Astrocyte (in vitro differentiated cells and primary cell): ENCODE measurements around the gene GOSR2. TPM values are rescaled to one million over a fixed set of nuclear protein-coding genes. Genes with fewer than 3 reads are reported as not detected.

Experiments used
- DNase-seq: peaks from one replicate; pipeline ENCODE4 v3.0.0-alpha.2; 2010; ENCODE audit warnings: low read depth
- FAIRE-seq: peaks from 2 replicates; lab custom pipeline; 2011; peaks lifted over from hg19 to GRCh38; lab: Jason Lieb, UNC
- H2AFZ ChIP-seq: 2 replicates; pipeline ENCODE4 v1.6.0; 2012; ENCODE audit warnings: low read depth, low read length, inconsistent platforms
- H3K27ac ChIP-seq: 2 replicates; pipeline ENCODE4 v1.5.1; 2011; ENCODE audit warnings: low read depth, low read length, inconsistent platforms
- H3K27me3 ChIP-seq: 2 replicates; pipeline ENCODE4 v1.6.0; 2011; ENCODE audit warnings: low read length, inconsistent platforms; ENCODE audit not compliant: insufficient read depth
- H3K36me3 ChIP-seq: 2 replicates; pipeline ENCODE4 v1.5.1; 2011; ENCODE audit warnings: low read length, inconsistent platforms; ENCODE audit not compliant: insufficient read depth
- H3K4me1 ChIP-seq: 2 replicates; pipeline ENCODE4 v1.5.1; 2011; ENCODE audit warnings: low read length, inconsistent platforms; ENCODE audit not compliant: insufficient read depth
- H3K4me2 ChIP-seq: 2 replicates; pipeline ENCODE4 v1.6.0; 2012; ENCODE audit warnings: low read length, inconsistent platforms
- H3K4me3 ChIP-seq: 2 replicates; pipeline ENCODE4 v1.5.1; 2011; ENCODE audit warnings: low read depth, mild to moderate bottlenecking, low read length, inconsistent platforms; ENCODE audit not compliant: insufficient read depth
- H3K79me2 ChIP-seq: 2 replicates; pipeline ENCODE4 v1.6.0; 2012; ENCODE audit warnings: mild to moderate bottlenecking, low read length, inconsistent platforms; ENCODE audit not compliant: insufficient read depth
- H3K9ac ChIP-seq: 2 replicates; pipeline ENCODE4 v1.6.0; 2012; ENCODE audit warnings: mild to moderate bottlenecking, low read length, inconsistent platforms
- H3K9me3 ChIP-seq: 2 replicates; pipeline ENCODE4 v1.5.1; 2012; ENCODE audit warnings: low read depth, mild to moderate bottlenecking, low read length, inconsistent platforms; ENCODE audit not compliant: insufficient read depth
- H4K20me1 ChIP-seq: 2 replicates; pipeline ENCODE4 v1.6.0; 2012; ENCODE audit warnings: low read length, inconsistent platforms; ENCODE audit not compliant: insufficient read depth
- H3K27ac Mint-ChIP-seq: one replicate; pipeline ENCODE4 v1.8.0; 2021; ENCODE audit warnings: mild to moderate bottlenecking, mixed read lengths; ENCODE audit not compliant: unreplicated experiment
- H3K27me3 Mint-ChIP-seq: one replicate; pipeline ENCODE4 v1.8.0; 2021; ENCODE audit warnings: low read depth, mixed read lengths; ENCODE audit not compliant: unreplicated experiment
- H3K36me3 Mint-ChIP-seq: one replicate; pipeline ENCODE4 v1.8.0; 2021; ENCODE audit warnings: low read depth, mixed read lengths; ENCODE audit not compliant: unreplicated experiment
- H3K4me1 Mint-ChIP-seq: one replicate; pipeline ENCODE4 v1.8.0; 2021; ENCODE audit warnings: low read depth, mixed read lengths; ENCODE audit not compliant: unreplicated experiment
- H3K4me3 Mint-ChIP-seq: one replicate; pipeline ENCODE4 v1.8.0; 2021; ENCODE audit warnings: mild to moderate bottlenecking, moderate library complexity, mixed read lengths; ENCODE audit not compliant: unreplicated experiment
- H3K9me3 Mint-ChIP-seq: one replicate; pipeline ENCODE4 v1.8.0; 2021; ENCODE audit warnings: mild to moderate bottlenecking, mixed read lengths; ENCODE audit not compliant: unreplicated experiment
- EZH2 ChIP-seq: IDR thresholded peaks from 2 replicates; pipeline ENCODE4 v1.6.1; 2012; ENCODE audit warnings: mild to moderate bottlenecking, low read length, inconsistent platforms; ENCODE audit not compliant: insufficient read depth
- total RNA-seq: library from RNA; stranded (reverse); gene quantifications from 2 replicates; pipeline ENCODE4 v1.2.1, GENCODE V29; 2021
- TF ChIP-seq, protein P1 (sequence below): IDR thresholded peaks from 2 replicates; pipeline ENCODE4 v1.5.1; 2011; ENCODE audit warnings: low read depth, mild to moderate bottlenecking, inconsistent platforms, low read length, moderate library complexity; ENCODE audit not compliant: insufficient read depth

GOSR2 gene
- total RNA-seq, 1 donor from 2014 or later, result 67.0 TPM

DNA sequence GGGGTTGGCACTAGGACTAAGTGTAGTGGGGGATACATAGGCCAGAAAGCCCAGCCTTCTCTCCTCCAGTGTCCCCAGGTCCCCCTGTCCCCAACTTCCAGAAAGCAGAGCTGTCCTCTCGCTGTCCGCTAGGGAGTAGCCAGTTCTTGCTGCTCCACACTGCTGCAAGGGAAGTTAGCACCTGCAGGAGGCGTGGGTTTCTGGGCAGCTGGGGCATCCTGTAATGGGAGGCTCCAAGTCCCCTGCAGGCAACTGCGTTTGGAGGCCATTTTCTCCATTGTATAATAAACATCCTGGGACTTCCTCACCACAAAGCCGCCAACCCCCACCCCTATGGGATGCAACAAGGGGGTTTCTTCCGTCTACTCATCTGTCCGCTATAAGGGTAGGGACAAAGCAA, 54.4 kb downstream of the GOSR2 start:
- Histone ChIP-seq H3K9me3 (no peaks in the 10 kb centered on the region), H3K27ac (no peak overlapping the region), H4K20me1 (no peaks in the 10 kb centered on the region), H2AFZ (no peak overlapping the region), H3K36me3 (no peaks in the 10 kb centered on the region), H3K79me2 (no peaks in the 10 kb centered on the region), H3K4me3 (no peak overlapping the region), H3K27me3 (peaks cover 45% of the 10 kb centered on the region), H3K4me2 (no peak overlapping the region), H3K4me1 (peaks cover 12% of the 10 kb centered on the region), H3K9ac (no peak overlapping the region)
- Mint-ChIP-seq H3K36me3 (no peaks in the 10 kb centered on the region), H3K9me3 (peaks cover 2% of the 10 kb centered on the region), H3K4me3 (no peak overlapping the region), H3K4me1 (peaks cover 3% of the 10 kb centered on the region), H3K27ac (no peak overlapping the region), H3K27me3 (peaks cover 61% of the 10 kb centered on the region)
- FAIRE-seq, result no peak
- no peak for TF ChIP-seq EZH2
- TF ChIP-seq, protein P1, sequence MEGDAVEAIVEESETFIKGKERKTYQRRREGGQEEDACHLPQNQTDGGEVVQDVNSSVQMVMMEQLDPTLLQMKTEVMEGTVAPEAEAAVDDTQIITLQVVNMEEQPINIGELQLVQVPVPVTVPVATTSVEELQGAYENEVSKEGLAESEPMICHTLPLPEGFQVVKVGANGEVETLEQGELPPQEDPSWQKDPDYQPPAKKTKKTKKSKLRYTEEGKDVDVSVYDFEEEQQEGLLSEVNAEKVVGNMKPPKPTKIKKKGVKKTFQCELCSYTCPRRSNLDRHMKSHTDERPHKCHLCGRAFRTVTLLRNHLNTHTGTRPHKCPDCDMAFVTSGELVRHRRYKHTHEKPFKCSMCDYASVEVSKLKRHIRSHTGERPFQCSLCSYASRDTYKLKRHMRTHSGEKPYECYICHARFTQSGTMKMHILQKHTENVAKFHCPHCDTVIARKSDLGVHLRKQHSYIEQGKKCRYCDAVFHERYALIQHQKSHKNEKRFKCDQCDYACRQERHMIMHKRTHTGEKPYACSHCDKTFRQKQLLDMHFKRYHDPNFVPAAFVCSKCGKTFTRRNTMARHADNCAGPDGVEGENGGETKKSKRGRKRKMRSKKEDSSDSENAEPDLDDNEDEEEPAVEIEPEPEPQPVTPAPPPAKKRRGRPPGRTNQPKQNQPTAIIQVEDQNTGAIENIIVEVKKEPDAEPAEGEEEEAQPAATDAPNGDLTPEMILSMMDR, result no peak
- DNase-seq, result peak; percentile 11

DNA sequence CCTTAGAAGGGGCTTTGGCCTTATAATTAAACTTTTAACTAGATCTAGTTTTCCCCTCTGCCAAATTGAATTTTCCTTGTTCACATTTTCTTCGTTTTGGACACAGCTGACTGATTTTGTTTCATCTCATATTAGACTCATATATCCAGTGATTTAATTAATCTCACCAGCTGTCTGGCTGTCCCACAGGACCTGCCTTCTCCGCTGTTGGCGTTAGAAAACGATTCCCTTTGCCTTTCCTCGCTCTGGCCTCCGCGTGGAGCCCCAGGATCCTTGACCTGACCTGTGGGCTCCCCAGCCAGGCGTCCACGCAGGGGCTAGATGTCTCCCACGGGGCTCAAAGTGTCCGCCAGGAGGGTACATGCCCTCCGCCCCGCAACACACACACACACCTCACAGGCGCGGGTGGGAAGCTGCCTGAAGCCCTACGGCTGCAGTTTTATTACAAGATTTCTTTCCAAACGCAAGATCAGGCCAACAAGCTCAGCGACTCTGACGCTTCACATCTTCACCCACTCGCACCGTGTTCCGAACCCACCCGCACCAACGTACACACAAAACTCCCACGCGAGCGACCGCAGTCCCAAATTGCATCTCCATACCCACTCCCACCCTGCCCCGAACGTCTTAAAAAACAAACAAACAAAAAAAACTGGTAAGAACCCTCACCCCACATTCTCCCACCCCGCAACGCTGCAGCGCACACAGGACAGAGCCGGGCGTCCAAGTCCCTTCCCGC, 55.0 kb downstream of the GOSR2 start:
- H3K36me3 ChIP-seq, result no peaks in the 10 kb centered on the region
- peak overlapping the region; percentile 89 for H3K4me2 ChIP-seq
- Mint-ChIP-seq H3K27ac (no peak overlapping the region), H3K4me3 (peak overlapping the region; percentile 83), H3K9me3 (peaks cover 2% of the 10 kb centered on the region), H3K4me1 (peaks cover 3% of the 10 kb centered on the region), H3K36me3 (no peaks in the 10 kb centered on the region), H3K27me3 (peaks cover 63% of the 10 kb centered on the region)
- no peaks in the 10 kb centered on the region for H3K9me3 ChIP-seq
- peaks cover 12% of the 10 kb centered on the region for H3K4me1 ChIP-seq
- no peaks in the 10 kb centered on the region for H3K79me2 ChIP-seq
- DNase-seq (no peak), FAIRE-seq (no peak)
- no peak overlapping the region for H2AFZ ChIP-seq
- peaks cover 44% of the 10 kb centered on the region for H3K27me3 ChIP-seq
- no peaks in the 10 kb centered on the region for H4K20me1 ChIP-seq
- H3K27ac ChIP-seq, result no peak overlapping the region
- TF ChIP-seq, protein P1, result no peak
- TF ChIP-seq EZH2, result no peak
- H3K9ac ChIP-seq, result no peak overlapping the region
- peak overlapping the region; percentile 48 for H3K4me3 ChIP-seq

DNA sequence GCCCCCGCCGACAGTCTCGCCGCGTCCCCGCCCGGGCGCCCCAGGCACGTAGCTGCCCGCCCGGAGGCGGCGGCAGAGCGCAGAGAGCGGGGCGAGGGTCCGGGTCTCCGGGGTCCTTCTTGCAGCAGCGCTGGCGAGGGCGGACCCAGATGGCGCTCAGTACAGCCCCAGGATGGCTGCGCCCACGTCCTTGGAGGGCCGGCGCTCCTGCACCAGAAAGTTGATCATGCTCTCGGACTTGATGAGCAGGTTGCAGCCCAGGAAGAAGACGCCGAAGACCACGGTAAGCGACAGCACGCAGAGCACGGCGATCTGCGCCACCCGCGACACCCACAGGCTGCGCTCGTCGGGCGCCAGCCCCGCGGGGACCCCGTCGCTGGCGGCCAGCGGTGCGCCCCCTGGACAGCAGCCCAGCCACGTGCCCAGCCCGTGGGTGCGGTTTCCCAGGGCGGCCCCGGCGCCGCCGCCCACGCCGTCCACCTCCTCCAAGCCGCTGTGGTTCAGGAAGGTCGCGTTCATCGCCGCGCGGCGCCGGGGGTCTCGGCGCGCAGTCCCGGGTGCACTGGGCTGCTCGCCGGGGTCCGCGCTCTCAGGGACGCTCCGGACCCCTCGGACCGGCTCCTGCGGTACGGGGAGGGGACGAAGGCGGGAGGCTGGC, 55.7 kb downstream of the GOSR2 start:
- DNase-seq (no peak), FAIRE-seq (no peak)
- no peaks in the 10 kb centered on the region for H3K79me2 ChIP-seq
- H3K4me3 ChIP-seq, result peak overlapping the region; percentile 48
- TF ChIP-seq EZH2, result peak; percentile 95
- TF ChIP-seq, protein P1, result no peak
- H3K9ac ChIP-seq, result no peak overlapping the region
- H3K4me2 ChIP-seq, result peak overlapping the region; percentile 89
- H3K27ac ChIP-seq, result no peak overlapping the region
- H3K27me3 ChIP-seq, result peaks cover 42% of the 10 kb centered on the region
- Mint-ChIP-seq H3K27ac (no peak overlapping the region), H3K27me3 (peaks cover 59% of the 10 kb centered on the region), H3K4me3 (no peak overlapping the region), H3K36me3 (peaks cover 1% of the 10 kb centered on the region), H3K4me1 (peaks cover 3% of the 10 kb centered on the region), H3K9me3 (peaks cover 5% of the 10 kb centered on the region)
- H4K20me1 ChIP-seq, result no peaks in the 10 kb centered on the region
- peak overlapping the region; percentile 67 for H2AFZ ChIP-seq
- peaks cover 12% of the 10 kb centered on the region for H3K4me1 ChIP-seq
- no peaks in the 10 kb centered on the region for H3K36me3 ChIP-seq
- H3K9me3 ChIP-seq, result no peaks in the 10 kb centered on the region
